ENCODE data around the gene GLTP.

GLTP gene

GRCh38 chr12:109831929-109832328 is 48.4 kb downstream of the GLTP start:
- Histone ChIP-seq H3K36me3 (no peaks in the 10 kb centered on the region), H3K9me3 (no peaks in the 10 kb centered on the region), H3K4me3 (no peak overlapping the region), H3K27ac (no peak overlapping the region), H3K4me1 (peaks cover 0 to 13% (median 8%) of the 10 kb centered on the region in 4 donors), H3K27me3 (peaks cover 0 to 65% of the 10 kb centered on the region in 2 donors)
- TF ChIP-seq CTCF (IDR thresholded peaks at IDR 0.05): no peak
- intact Hi-C loops (cut with DNase I; ENCODE audit: low total_unique reads): no loop called here
- DNase-seq: no peak

GRCh38 chr12:109831365-109831764 is 49.0 kb downstream of the GLTP start:
- H3K4me3 ChIP-seq: no peak overlapping the region
- TF ChIP-seq CTCF (IDR thresholded peaks at IDR 0.05): no peak
- peaks cover 0 to 65% of the 10 kb centered on the region in 2 donors for H3K27me3 ChIP-seq
- no peaks in the 10 kb centered on the region for H3K9me3 ChIP-seq
- intact Hi-C loops (cut with DNase I; ENCODE audit: low total_unique reads): no loop called here
- H3K4me1 ChIP-seq: peaks cover 0 to 13% (median 8%) of the 10 kb centered on the region in 4 donors
- no peak for DNase-seq
- no peak overlapping the region for H3K27ac ChIP-seq
- H3K36me3 ChIP-seq: no peaks in the 10 kb centered on the region

- peaks cover 0 to 13% (median 8%) of the 10 kb centered on the region in 4 donors for H3K4me1 ChIP-seq
- no peak overlapping the region for H3K4me3 ChIP-seq
- no peak for TF ChIP-seq CTCF (IDR thresholded peaks at IDR 0.05)
- no peaks in the 10 kb centered on the region for H3K9me3 ChIP-seq
- DNase-seq: no peak
- no peaks in the 10 kb centered on the region for H3K36me3 ChIP-seq
- H3K27ac ChIP-seq: no peak overlapping the region
- intact Hi-C loops (cut with DNase I; ENCODE audit: low total_unique reads): no loop called here
- peaks cover 0 to 68% of the 10 kb centered on the region in 2 donors for H3K27me3 ChIP-seq
These were observed 49.6 kb downstream of the GLTP start for GRCh38 chr12:109830718-109831117.

GRCh38 chr12:109830267-109830666 is 50.1 kb downstream of the GLTP start:
- Histone ChIP-seq H3K4me1 (peaks cover 0 to 13% (median 8%) of the 10 kb centered on the region in 4 donors), H3K4me3 (no peak overlapping the region), H3K27me3 (peaks cover 0 to 73% of the 10 kb centered on the region in 2 donors), H3K36me3 (no peaks in the 10 kb centered on the region), H3K27ac (no peak overlapping the region), H3K9me3 (no peaks in the 10 kb centered on the region)
- no peak for DNase-seq
- intact Hi-C loops (cut with DNase I; ENCODE audit: low total_unique reads): no loop called here
- TF ChIP-seq CTCF (IDR thresholded peaks at IDR 0.05): no peak

GRCh38 chr12:109829667-109830066 is 50.7 kb downstream of the GLTP start:
- Histone ChIP-seq H3K4me1 (peaks cover 0 to 13% (median 8%) of the 10 kb centered on the region in 4 donors), H3K27me3 (peaks cover 0 to 74% of the 10 kb centered on the region in 2 donors), H3K9me3 (no peaks in the 10 kb centered on the region), H3K27ac (no peak overlapping the region), H3K4me3 (no peak overlapping the region), H3K36me3 (no peaks in the 10 kb centered on the region)
- TF ChIP-seq CTCF (IDR thresholded peaks at IDR 0.05): no peak
- intact Hi-C loops (cut with DNase I; ENCODE audit: low total_unique reads): no loop called here
- DNase-seq: no peak
